ENCODE results near the gene CDRT4.

CDRT4 gene

DNA sequence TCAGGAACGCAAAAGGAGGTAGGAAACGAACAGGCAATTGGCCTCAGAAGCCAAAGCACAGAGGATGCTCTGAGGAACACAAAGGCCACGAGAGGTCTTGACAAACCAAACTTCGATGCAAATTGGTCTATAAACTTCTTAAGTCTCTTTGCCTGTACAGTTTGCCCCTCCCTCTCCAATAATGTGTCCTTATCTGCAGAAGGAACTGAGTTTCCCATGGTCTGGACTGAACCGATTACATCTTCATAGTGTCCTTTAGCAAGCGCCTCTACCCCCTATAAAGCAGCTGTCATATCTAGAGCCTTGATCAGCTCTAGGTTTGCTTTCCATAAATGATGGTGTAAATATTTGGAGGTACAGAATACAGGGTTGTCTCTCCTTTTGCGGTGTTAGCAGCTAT, 3.1 kb upstream of the CDRT4 start:
- Histone ChIP-seq H3K4me3 (no peak overlapping the region), H3K27ac (no peak overlapping the region)
- DNase-seq (ENCODE audit: low spot score), result no peak
- no peak for TF ChIP-seq CTCF (IDR thresholded peaks at IDR 0.05)

DNA sequence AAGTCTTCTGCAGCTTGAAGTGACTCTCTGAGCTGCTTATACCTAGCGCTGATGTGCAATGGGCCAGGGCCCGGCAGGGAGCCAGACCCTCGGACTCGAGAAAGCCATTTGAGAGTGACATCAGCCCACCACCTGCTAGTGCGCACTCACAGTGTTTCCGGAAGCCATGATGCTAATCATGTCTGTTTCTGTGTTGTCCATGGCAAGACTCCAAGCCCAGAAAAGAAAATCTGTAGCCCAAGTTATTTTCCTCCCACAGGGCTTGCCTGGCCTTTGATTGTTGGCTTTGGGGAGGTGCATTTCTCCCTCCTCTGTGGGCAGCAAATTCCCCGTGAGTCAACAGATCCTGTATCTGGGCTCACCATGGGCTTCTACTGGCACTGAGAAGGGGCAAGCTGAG, 1.8 kb upstream of the CDRT4 start:
- no peak for TF ChIP-seq CTCF (IDR thresholded peaks at IDR 0.05)
- Histone ChIP-seq H3K4me3 (no peak overlapping the region), H3K27ac (no peak overlapping the region)
- no peak for DNase-seq (ENCODE audit: low spot score)

DNA sequence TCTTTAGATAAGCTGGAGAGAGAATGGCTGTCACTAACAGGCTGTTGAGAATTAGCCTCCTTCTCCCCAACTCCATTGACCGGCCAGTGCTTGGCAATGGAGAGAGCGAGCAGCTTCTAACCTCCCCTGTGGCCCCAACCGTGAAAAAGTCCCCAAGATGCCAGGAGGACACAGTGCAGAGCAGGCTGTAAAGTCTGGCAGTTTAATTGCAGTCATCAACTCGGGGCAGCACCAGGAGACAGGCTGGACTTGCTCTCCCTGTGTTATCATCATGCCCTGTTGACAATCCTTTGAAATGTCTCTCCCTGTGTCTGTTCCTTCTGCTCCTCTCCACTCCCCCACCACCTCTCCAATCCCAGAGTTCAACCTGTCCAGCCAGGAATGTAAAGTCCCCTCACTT, 705 bp upstream of the CDRT4 start:
- TF ChIP-seq CTCF (IDR thresholded peaks at IDR 0.05), result no peak
- no peak for DNase-seq (ENCODE audit: low spot score)
- no peak overlapping the region for H3K27ac ChIP-seq
- H3K4me3 ChIP-seq, result no peak overlapping the region

DNA sequence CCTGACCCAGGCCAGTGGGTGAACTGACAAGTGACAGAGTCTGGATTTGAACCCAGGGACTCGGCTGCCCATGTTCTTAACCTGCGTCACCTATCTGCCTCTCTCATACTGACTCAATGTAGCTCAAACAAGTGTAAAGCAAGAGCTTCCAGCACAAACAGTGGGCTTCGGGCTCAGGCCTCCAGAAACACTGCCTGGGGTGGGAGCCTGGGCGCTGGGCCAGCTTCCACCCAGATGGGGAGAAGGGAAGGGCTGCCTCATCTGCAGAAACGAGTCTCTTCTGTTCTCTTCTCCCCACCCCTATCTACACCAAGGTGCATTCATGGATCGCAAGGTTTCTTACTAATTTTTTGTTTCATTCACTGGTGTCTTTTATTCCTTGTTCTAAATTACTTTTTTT, 1.3 kb downstream of the CDRT4 start:
- DNase-seq (ENCODE audit: low spot score), result no peak
- no peak overlapping the region for H3K4me3 ChIP-seq
- H3K27ac ChIP-seq, result no peak overlapping the region
- no peak for TF ChIP-seq CTCF (IDR thresholded peaks at IDR 0.05)

- Histone ChIP-seq H3K27ac (peak overlapping the region in 1 of 2 donors; percentile 79), H3K4me3 (no peak overlapping the region)
- no peak for DNase-seq (ENCODE audit: low spot score)
- no peak for TF ChIP-seq CTCF (IDR thresholded peaks at IDR 0.05)
Observed at GRCh38 chr17:15465045-15465701, 2.2 kb downstream of the CDRT4 start.

- peak overlapping the region in 1 of 2 donors; percentile 79 for H3K27ac ChIP-seq
- no peak overlapping the region for H3K4me3 ChIP-seq
- no peak for DNase-seq (ENCODE audit: low spot score)
- TF ChIP-seq CTCF (IDR thresholded peaks at IDR 0.05), result no peak
Observed at GRCh38 chr17:15464231-15464985, 3.0 kb downstream of the CDRT4 start.

Measured in coronary artery (tissue), 2 donors.